Measurements from ENCODE around the gene SLC6A16. TPM values are rescaled to one million over a fixed set of nuclear protein-coding genes. Genes with fewer than 3 reads are reported as not detected.

Gene SLC6A16
- total and polyA plus RNA-seq, 2 experiments from 2014 or later = 0.27 TPM

DNA sequence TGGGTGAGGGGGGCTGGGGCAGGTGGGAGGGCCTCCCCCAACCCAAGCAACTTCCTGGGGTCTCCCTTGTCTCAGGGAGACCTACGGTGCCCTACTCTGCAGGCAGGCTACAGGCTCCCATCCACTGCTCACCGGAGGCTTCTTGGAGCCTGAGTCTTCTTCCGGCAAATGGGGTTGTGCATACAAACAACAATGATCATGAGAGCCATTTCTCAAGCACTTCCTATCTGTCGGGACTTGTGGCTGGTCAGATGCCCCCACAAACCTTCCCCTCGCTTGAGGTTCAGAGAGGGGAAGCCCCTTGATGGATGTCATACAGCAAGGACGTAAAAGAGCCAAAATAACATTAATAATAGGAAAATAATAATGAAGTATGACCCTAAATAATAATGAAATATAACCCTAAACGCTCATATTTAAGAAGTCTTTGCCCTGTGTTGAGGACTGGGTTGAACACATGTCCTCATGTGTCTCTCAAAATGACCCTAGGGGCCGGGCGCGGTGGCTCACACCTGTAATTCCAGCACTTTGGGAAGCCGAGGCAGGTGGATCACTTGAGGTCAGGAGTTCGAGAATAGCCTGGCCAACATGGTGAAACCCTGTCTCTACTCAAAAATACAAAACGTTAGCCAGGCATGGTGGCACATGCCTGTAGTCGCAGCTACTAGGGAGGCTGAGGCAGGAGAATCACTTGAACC is 10.9 kb upstream of the SLC6A16 start:
- WGBS (ENCODE audit: low lambda C conversion rate, missing lambda C conversion rate) = 94% methylated on average over 14 of the region's 14 CpGs
- Histone ChIP-seq H3K4me3 (no peak overlapping the region), H3K79me2 (no peaks in the 10 kb centered on the region), H4K20me1 (ENCODE audit: insufficient read depth, poor library complexity, severe bottlenecking) (peaks cover 7% of the 10 kb centered on the region), H2AFZ (no peak overlapping the region), H3K4me2 (no peak overlapping the region), H3K27me3 (no peaks in the 10 kb centered on the region), H3K9me3 (ENCODE audit: low read depth) (no peaks in the 10 kb centered on the region), H3K4me1 (ENCODE audit: insufficient read depth) (no peaks in the 10 kb centered on the region), H3K36me3 (replicated peaks; ENCODE audit: insufficient read depth, low read depth) (no peaks in the 10 kb centered on the region), H3K9me2 (replicated peaks; ENCODE audit: insufficient read depth) (no peaks in the 10 kb centered on the region), H3K27ac (no peak overlapping the region)
- TF ChIP-seq EZH2phosphoT487 (IDR thresholded peaks at IDR 0.05; ENCODE audit: low read depth, severe bottlenecking, unreplicated experiment) (no peak), EZH2 (IDR thresholded peaks at IDR 0.05; ENCODE audit: borderline replicate concordance) (no peak)
- TF ChIP-seq, protein P1, sequence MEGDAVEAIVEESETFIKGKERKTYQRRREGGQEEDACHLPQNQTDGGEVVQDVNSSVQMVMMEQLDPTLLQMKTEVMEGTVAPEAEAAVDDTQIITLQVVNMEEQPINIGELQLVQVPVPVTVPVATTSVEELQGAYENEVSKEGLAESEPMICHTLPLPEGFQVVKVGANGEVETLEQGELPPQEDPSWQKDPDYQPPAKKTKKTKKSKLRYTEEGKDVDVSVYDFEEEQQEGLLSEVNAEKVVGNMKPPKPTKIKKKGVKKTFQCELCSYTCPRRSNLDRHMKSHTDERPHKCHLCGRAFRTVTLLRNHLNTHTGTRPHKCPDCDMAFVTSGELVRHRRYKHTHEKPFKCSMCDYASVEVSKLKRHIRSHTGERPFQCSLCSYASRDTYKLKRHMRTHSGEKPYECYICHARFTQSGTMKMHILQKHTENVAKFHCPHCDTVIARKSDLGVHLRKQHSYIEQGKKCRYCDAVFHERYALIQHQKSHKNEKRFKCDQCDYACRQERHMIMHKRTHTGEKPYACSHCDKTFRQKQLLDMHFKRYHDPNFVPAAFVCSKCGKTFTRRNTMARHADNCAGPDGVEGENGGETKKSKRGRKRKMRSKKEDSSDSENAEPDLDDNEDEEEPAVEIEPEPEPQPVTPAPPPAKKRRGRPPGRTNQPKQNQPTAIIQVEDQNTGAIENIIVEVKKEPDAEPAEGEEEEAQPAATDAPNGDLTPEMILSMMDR (IDR thresholded peaks at IDR 0.05; ENCODE audit: poor library complexity) = no peak
- no peak for DNase-seq (ENCODE audit: low spot score)

DNA sequence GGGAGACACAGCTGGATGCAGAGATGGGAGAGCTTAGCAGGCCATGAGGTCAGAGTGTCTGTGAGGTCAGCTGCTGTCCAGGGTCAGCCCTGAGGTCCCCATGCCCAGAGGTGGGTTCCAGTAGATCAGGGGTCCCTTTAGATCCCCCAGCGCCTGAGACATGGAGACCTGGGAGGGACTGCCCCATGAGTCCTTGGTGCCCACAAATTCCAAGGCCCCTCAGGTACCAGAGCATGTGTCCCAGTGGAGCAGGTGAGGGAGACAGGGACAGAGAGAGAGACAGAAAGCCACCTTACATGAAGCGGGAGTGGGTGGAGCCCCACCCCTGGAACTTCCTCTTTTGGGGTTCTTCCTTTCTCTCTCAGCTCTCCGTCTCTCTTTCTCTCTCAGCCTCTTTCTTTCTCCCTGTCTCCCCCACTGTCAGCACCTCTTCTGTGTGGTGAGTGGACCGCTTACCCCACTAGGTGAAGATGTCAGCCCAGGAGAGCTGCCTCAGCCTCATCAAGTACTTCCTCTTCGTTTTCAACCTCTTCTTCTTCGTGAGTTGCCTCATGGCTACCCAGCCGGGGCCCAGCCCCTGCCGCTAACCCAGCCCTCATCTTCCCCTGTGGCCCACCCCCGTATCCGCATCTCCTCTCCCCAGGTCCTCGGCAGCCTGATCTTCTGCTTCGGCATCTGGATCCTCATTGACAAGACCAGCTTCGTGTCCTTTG is 10.2 kb upstream of the SLC6A16 start, which contains the start of gene CD37:
Gene CD37 (plus strand): TSS at position 336 of the 713 bp plus-strand sequence. CDS start 135 bp downstream, at position 471.
- TF ChIP-seq EZH2 (IDR thresholded peaks at IDR 0.05; ENCODE audit: borderline replicate concordance) (no peak), EZH2phosphoT487 (IDR thresholded peaks at IDR 0.05; ENCODE audit: low read depth, severe bottlenecking, unreplicated experiment) (no peak)
- TF ChIP-seq, protein P1 (IDR thresholded peaks at IDR 0.05; ENCODE audit: poor library complexity) = no peak
- no peaks in the 10 kb centered on the region for H3K9me2 ChIP-seq (replicated peaks; ENCODE audit: insufficient read depth)
- no peaks in the 10 kb centered on the region for H3K27me3 ChIP-seq
- no peaks in the 10 kb centered on the region for H3K79me2 ChIP-seq
- H2AFZ ChIP-seq = no peak within 1 kb of the TSS
- no peak within 1 kb of the TSS for H3K27ac ChIP-seq
- no peaks in the 10 kb centered on the region for H3K9me3 ChIP-seq (ENCODE audit: low read depth)
- peaks cover 7% of the 10 kb centered on the region for H4K20me1 ChIP-seq (ENCODE audit: insufficient read depth, poor library complexity, severe bottlenecking)
- H3K36me3 ChIP-seq (replicated peaks; ENCODE audit: insufficient read depth, low read depth) = no peaks in the 10 kb centered on the region
- H3K4me2 ChIP-seq = no peak within 1 kb of the TSS
- WGBS (ENCODE audit: low lambda C conversion rate, missing lambda C conversion rate) = 86% methylated on average over 13 of the region's 13 CpGs
- no peak for DNase-seq (ENCODE audit: low spot score)
- no peak within 1 kb of the TSS for H3K4me3 ChIP-seq
- H3K4me1 ChIP-seq (ENCODE audit: insufficient read depth) = no peaks in the 10 kb centered on the region

DNA sequence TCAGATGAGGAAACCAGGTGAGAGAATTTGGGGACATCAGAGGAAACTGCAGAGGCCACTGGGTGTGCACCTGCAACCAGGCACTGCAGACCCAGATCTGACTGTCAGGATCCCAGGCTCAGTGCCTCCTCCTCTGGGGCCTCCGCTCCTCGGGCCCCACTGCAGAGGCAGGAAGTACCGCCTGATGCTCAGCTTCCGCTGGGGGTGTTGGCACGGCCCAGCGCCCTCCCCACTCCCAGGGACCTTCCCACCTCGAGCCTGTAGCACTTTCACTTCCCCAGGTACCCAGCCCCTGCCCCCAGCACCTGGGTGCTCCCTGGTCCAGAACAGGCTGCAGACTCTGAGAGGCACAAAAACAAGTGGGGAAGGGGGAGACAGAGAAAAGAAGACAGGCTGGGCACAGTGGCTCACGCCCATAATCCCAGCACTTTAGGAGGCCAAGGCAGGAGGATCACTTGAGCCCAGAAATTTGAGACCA is 8.9 kb upstream of the SLC6A16 start:
- Histone ChIP-seq H3K79me2 (no peaks in the 10 kb centered on the region), H3K4me2 (no peak overlapping the region), H4K20me1 (ENCODE audit: insufficient read depth, poor library complexity, severe bottlenecking) (peaks cover 7% of the 10 kb centered on the region), H3K4me1 (ENCODE audit: insufficient read depth) (no peaks in the 10 kb centered on the region), H3K9me2 (replicated peaks; ENCODE audit: insufficient read depth) (no peaks in the 10 kb centered on the region), H2AFZ (no peak overlapping the region), H3K4me3 (no peak overlapping the region), H3K27ac (no peak overlapping the region), H3K36me3 (replicated peaks; ENCODE audit: insufficient read depth, low read depth) (no peaks in the 10 kb centered on the region), H3K27me3 (no peaks in the 10 kb centered on the region), H3K9me3 (ENCODE audit: low read depth) (no peaks in the 10 kb centered on the region)
- no peak for DNase-seq (ENCODE audit: low spot score)
- TF ChIP-seq EZH2 (IDR thresholded peaks at IDR 0.05; ENCODE audit: borderline replicate concordance) (no peak), EZH2phosphoT487 (IDR thresholded peaks at IDR 0.05; ENCODE audit: low read depth, severe bottlenecking, unreplicated experiment) (no peak)
- TF ChIP-seq, protein P1 (IDR thresholded peaks at IDR 0.05; ENCODE audit: poor library complexity) = no peak
- WGBS (ENCODE audit: low lambda C conversion rate, missing lambda C conversion rate) = 90% methylated on average over 8 of the region's 8 CpGs

Data from hepatocyte (in vitro differentiated cells).